HG02885 (cell line): ENCODE data around the gene CHMP4A.

Source experiments
- ATAC-seq: cut with Tn5 transposase; IDR thresholded peaks from one replicate; pipeline ENCODE4 v1.9.1; 2021; ENCODE audit warnings: mild to moderate bottlenecking; ENCODE audit not compliant: unreplicated experiment, poor library complexity

The CHMP4A gene, protein sequence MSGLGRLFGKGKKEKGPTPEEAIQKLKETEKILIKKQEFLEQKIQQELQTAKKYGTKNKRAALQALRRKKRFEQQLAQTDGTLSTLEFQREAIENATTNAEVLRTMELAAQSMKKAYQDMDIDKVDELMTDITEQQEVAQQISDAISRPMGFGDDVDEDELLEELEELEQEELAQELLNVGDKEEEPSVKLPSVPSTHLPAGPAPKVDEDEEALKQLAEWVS

DNA sequence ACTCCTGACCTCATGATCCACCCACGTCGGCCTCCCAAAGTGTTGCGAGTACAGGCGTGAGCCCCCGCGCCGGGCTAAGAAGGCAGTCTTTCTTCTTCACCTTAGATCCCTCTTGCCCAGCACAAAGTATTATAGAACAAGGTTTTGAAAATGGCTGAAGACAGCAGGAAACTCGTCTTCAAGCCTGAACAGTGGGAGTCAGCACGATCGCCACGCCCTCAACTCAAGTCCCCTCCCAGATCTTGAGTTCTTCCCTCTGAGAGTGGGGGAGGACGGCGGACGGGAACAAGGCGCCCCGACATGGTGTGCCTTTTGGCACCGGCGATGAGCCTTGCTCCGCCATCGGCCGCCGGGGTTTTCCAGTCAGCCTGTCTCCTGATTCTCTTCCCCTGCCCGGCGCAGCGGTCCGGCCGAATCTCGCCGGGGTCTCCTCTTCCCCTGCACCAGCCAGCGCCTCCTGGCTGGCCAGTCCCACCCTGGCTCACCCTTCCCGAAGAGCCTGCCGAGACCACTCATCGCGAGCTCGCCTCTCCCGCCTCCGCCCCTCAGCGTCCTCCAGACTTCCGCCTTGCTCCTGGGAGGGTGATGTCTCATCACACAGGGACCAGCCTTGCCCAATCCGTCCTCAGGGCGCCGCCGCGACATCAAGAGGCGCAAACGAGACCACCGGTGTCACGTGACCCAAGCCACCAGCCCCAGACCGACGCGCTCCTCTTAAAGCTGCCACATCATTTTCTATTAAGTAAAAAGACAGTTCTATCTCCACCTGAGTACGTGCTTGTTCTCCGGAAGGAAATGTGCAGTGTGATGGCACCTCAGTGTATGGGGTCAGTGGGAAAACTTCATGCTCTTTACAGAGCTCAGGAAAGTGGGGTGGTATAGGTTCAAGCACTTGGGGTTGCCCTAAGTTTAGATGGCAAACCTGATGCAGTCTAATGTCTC is at the start of gene CHMP4A:
Gene CHMP4A (minus strand): TSS at position 565 of the 942 bp plus-strand sequence. CDS start 49 bp downstream, at position 516.
- peak; percentile 84 for ATAC-seq

DNA sequence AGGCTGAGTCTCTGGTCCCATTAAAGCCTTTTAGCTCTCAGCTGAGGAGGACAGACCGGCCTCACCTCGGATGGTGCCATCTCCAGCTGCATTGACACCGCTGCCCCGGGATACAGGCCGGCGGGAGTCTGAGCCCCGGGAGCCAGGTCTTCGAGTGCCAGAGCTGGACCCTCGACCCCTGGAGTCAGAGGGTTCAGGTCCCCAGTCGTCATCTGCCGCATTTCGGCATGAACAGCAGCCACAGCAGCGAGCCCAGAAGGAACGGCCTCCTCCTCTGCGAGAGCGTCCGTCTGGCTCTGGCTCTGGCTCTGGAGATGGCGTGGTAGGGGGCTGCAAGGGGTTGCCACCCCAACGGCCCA is 48.7 kb upstream of the CHMP4A start:
- ATAC-seq: no peak

DNA sequence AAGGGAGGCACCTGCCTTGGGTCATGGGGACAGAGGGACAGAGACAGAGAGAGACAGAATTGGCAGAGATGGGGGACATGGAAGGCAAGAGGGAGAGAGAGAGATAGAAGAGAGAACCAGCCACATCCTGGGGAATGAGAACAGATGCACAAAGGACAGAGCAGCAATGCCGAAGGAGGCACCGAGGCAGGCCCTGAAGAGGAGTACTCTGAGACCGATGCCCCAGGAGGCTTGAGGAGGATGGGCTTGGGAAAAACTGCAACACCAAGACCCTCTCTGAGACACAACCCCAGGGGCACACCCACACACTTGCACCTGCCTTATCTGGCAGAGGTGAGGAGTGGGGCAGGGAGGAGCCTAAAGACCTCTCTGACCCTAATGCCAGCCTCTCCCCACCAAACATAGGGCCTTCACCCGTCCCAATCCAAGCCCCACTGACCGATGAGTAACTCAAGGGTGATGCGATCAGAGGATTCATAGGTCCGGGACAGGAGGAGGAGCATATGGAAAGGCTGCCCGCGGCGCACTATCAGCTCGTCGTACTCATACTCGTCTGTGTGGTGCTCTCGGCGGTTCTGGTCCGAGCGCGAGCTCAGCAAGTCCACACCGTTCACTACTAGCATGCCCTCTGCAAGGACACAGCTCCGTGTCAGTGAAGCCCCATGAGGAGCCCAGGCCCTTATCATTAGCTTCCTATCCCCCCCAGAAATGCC is 48.1 kb upstream of the CHMP4A start:
- ATAC-seq: no peak

DNA sequence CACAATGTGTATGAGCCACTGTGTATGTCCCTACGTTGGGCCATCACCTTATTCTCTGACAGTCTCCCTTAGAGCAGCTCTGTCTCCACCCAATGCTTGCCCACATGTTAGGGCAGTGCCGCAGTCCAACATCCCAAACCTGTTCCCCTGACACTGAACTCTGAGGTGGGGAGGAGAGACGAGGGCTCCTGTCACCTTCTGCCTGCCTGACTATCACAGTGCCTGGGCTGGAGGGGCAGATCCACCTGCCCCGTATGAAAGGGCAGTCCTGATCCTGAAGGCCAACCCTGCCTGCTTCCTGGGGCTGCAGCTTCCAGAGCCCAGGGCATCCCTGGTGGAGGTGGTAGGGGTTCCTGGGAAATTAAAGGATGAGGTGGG is 47.5 kb upstream of the CHMP4A start:
- ATAC-seq: no peak

DNA sequence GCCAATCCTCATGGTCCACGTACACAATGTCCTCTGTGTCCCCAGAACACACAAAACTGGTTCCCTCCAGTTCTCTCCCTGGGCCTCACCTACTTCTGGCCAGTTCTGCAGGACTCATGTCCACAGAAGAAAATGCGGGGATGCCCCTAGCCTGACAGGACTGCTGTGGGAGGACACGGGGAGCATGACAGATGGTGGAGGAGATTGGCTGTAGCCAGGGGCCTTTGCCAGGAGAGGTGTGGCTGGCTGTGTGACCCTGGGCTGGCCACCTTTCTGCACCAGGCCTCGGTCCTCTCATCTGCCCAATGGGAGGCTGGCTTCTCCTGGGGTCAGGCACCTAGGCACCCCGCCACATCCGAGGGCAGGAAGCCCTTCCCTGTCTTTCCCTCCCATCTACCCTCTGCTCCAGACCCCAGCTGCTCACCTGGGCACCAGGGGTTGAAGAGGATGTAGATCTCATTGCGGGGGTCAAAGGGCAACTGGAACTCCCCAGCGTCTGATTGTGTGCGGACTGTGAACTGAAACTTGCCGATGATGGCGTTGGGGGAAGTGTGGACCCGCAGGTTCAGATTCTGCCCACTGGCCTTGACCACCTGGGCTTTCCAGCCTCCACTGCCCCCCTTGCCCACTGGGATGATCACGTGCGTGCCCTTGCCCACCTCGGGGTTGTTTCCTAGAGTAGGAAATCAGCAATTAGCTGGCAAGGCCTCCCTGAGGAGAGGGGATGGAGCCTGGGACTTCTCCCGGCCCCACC is 46.9 kb upstream of the CHMP4A start:
- no peak for ATAC-seq

DNA sequence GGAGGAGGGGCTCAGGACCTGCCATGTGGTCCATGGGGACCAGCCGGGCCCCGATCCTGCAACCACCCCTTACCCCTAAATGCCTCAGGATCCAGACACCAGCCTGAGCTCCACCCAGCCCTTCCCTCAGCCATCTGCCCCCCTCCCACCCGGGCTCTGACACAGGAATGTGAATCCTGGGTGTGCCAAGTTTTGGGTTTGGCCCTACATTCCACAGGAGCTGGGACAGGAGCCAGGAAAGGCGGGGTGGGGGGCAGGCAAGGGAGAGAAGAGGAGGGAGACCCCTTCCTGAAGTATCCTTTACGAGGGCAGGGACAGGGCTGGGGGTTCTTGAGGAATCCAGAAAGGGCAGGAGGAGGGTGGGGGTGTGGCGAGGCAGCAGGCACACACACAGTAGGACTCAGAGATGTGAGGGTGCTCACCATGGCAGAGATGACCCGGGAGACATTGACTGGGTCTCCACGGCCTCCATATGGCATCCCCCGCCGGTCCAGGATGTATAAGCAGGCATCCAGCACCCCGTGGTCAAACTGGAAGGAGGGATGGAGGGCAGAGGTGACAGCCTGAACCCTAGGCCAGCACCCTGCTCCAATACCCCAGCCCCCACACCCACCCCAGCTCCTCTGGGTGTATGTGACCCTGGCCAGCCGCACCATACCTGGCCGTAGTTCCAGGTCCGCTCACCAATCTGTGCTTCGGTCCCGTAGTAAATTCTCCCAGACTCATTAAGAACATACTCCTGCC is 46.2 kb upstream of the CHMP4A start:
- no peak for ATAC-seq

DNA sequence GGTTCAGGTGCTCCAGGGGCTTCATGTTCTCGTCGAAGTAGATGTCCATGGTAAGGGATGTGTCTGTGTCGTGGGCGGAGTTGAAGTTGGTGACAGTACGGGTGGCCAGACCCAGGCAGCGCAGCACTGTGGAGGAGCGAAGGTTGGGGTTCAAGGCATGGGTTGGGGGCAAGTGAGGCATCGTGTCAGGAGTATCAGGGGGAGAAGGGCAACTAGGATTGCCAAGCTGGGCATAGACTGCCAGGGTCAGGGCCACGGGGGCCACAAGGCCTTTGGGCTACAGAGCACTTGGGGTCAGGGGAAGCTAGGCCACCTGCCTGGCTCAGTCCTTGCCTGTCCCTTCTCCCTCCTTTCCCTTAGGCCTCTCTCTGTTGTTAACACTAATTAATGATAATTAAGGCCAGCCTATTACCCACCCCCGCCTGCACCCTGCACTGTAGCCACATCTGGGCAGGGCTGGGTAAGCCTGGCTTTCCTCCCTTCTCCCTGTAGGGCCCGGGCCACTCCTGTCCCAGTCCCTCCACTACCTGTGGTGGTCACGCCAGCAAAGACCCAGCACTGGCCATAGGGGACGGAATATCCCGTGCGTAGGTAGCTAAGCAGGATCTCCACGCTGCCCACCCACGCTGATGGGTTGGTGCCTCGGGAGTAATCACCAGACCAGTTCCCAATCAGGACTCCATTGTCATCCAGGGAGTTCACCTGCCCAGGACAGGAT is 45.4 kb upstream of the CHMP4A start:
- ATAC-seq: no peak

DNA sequence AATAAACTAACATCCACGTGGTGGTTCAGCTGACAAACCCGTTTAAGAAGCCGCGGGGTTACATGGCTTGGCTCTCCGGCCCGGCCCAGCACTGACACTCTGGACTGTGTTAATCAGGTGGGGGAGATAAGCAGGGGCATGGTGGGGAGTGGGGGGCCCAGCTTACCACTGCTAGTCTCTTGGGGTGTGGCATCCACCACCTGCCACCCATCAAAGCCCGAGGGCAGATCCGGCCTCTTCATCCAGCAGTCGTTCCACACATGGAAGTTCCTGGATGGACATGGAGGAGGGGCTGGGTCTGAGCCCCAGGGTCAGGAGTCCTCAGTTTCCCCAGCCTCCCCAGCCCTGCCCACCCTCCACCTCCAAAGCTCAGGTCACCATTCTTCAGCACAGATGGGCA is 44.8 kb upstream of the CHMP4A start:
- no peak for ATAC-seq

DNA sequence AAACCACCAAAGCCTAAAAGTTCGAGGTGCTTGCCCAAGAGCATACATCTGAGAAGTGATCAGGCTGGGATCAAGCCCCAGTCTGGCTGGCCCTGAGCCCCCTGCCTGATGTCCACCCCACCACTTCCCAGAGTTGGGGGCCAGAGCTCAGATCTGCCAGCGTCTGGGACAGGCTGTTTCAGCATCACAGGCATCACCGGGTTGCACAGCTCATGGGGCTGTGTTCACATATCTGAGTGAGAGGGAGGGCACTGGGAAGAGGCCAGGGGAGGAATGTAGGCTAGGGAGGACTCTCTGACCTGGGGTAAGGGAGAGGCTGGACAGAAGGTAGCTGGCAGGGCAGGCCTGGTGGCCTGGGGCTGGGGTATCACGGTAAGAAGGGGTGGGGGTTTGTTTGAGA is 43.7 kb upstream of the CHMP4A start:
- no peak for ATAC-seq

DNA sequence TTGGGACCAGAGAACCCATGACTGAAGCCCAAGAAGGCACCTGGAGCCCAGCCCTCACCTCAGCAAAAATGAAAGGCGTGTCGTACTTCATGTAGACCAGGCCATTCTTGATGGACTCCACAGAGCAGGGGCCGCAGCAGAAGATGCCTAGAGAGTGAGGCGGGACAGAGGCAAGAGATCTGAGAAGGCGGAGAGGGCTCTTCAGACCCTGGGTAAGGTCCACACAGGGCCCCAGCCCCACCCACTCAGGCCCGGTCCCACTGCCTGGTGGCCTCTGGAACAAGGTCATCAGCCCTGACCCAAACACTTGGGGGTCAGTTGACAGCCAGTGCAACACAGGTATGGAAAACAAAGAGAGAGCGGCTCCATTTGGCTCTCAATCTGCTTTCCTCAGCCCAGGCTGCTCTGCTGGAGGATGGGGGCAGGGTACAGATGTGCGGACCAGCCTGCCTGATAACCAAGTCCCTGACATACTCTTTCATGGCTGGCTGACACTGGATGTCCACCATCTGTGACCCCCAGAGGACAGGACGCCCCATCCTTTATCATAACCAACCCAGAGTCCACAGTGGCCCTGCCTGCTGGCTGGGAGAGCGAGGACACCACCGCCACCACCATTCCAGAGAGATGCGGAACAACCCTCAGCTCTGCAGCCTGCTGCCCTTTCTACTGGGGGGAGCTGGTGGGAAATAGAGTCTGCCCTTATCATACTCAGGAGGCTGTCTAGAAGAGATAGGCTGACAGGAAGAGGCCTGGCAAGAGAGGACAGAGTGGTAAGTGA is 42.8 kb upstream of the CHMP4A start:
- no peak for ATAC-seq

DNA sequence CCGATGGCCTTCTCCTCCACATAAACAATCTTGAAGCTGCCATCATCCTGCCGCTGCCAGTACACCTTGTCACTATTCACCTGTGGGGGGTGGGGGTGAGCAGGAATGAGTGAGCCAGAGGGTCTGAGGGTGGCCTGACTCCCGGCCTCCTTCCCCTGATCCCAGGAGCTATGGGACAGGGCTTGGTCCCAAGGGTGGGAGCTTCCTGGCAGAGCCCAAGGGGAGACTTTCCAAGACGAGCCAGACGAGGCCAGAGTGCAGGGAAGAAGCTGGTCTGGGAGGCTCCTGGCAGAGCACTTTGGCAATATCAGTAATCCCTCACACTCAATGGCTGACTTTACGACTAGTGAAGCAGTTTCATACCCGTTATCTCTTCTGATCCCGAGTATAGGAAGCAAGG is 42.1 kb upstream of the CHMP4A start:
- ATAC-seq: no peak

DNA sequence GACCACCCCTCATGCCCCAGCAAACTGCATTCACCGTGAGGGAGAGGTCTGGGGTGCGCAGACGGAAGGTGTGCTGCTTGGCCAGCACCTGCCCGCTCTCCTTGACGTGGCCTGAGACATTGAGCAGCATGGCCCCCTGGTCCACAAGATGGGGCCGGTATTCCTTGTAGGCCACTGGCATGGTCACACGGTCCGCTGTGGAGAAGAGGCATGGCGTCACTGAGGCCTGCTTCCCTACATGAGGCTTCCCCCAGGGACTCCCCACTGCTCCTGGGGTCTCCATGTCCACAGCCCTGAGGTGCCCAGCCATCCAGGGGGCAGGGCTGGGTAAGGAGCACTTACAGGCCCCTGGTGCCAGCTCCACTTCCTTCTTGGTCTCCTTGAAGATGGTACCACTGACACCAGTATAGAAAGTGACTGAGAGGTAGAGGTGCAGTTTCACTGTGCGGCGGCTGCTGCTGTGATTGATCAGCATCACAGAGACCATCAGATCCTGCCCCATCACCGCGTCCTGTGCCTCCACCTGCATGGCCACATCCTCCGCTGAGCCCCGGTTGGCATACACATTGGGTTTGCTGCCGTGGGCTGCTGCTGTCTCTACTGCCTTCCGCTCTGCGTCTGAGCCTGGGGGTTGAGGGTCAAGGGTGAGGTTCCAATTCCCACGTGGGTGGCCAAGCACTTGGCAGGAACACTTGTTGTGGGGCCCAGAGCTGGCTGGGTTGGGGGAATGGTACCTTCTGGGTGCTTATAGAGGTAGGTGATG is 41.5 kb upstream of the CHMP4A start:
- no peak for ATAC-seq

DNA sequence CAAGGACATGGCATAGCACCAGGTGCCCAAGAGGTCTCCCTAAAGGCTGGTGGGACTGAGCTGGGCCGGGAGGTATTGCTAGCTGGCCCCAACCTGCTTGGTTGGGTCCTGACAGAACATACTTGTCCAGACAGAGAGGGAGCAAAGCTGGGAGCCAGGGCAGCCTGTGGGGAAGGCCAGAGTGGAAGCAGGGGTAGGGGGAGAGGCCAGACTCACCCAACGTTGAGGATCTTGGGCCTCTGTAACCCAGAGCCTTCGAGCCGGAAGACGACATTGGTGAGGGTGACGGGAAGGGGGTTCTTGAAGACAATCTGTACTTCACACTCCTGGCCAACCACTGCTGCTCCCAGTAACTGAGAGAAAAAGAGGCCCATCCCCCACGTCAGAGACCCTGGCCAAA is 40.6 kb upstream of the CHMP4A start:
- no peak for ATAC-seq

DNA sequence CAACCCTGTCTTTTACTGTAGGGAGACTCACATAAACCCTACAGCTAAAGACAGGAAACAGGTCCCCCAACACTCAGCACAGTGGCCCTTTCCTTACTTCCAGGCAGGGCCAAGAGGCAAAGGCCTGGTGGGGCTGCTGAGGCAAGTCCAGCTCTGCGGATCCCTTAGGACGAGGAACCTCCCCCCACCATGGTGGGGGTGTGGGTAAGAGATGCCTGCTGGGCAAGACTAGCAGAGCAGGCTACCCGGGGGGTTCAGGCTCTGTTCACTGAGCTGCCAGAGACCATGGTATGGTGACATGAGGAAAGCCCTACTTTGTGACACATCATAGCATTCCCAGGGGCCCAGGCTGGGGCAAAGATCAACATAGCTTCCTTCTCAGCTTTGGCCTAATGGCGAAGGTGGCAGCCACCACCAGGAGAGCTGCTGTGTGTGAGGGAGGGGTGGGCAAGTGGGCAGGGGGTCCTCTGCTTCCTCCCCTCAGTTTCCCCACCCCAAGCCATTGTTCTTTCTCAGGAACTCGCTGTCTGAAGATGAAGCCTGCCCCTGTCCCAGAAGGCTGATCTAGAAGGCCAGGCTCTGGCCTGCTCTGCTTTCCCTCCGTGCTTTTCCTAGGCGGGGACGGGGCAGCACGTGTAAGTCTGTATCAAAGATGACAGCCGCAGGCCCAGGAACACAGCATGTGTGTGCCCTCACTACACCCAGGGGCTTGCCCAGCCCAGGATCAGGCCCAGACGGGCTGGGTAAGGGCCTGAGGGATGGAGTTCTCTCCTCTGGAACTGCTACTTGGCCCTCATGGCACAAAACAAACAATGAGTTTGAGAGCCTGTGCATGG is 39.2 kb upstream of the CHMP4A start:
- no peak for ATAC-seq

DNA sequence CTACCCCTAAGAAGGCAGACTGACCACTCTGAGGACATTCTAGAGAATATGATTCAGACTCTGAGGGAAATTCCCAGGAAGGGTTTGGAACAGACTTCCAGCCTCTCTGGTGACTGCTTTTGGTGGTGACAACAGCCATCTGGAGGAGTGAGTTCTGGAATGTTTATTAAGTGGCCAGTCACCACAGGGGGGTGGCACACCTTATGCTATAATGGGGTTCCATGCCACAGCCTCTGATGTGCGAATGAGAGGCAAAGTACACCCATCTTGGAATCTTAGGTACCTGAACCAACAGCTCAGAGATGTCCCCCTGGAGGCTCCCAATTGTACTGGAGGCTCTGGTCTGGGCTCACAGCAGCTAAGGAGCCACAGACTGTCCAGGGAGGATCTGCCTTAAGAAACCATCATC is 38.6 kb upstream of the CHMP4A start:
- ATAC-seq: no peak

DNA sequence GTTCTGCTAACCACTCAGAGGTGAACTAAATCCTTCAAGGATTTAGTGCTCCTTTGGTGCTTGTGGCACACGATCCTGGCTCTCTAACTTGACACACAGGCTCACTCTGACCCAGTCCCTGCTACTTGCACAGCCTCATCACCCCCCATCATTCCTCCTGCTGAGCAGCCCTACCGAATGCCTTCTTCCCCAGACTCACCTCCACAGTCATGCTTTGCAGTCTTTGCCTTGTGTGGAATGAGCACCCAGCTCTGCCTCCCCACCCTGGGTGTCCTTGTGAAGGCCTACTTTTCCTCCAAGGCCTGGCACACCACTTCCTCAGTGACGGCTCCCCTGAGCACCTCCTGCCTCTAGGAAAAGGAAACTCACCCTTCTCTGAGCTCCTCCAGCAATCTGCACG is 37.1 kb upstream of the CHMP4A start:
- ATAC-seq: no peak
